ENCODE data around the gene GPR142.

GPR142 gene

GRCh38 chr17:74356646-74357465 lies 10.4 kb upstream of the GPR142 start:
- Histone ChIP-seq H3F3A (ENCODE audit: low read depth) (no peaks in the 10 kb centered on the region), H3K4me2 (ENCODE audit: low read depth, low read length, poor library complexity, severe bottlenecking) (no peak overlapping the region), H3K4me3 (ENCODE audit: low read length, poor library complexity, severe bottlenecking) (no peak overlapping the region), H3K79me2 (ENCODE audit: insufficient read depth, low read length) (no peaks in the 10 kb centered on the region), H3K9ac (ENCODE audit: low read depth, low read length, poor library complexity, severe bottlenecking) (no peak overlapping the region), H3K9me3 (ENCODE audit: insufficient read depth, low read depth, low read length) (no peaks in the 10 kb centered on the region), H4K20me1 (ENCODE audit: insufficient read depth, low read length, poor library complexity, severe bottlenecking) (no peaks in the 10 kb centered on the region), H2AFZ (ENCODE audit: low read length) (no peak overlapping the region), H3K9me2 (replicated peaks; ENCODE audit: low read depth, low read length) (no peaks in the 10 kb centered on the region), H3K36me3 (ENCODE audit: insufficient read depth, low read length) (no peaks in the 10 kb centered on the region), H3K4me1 (ENCODE audit: insufficient read depth, low read length, poor library complexity, severe bottlenecking) (no peaks in the 10 kb centered on the region), H3K27me3 (ENCODE audit: insufficient read depth, low read length, poor library complexity, severe bottlenecking) (no peaks in the 10 kb centered on the region)
- no peak for TF ChIP-seq EZH2phosphoT487 (IDR thresholded peaks at IDR 0.05; ENCODE audit: borderline replicate concordance)
- TF ChIP-seq, protein P1, sequence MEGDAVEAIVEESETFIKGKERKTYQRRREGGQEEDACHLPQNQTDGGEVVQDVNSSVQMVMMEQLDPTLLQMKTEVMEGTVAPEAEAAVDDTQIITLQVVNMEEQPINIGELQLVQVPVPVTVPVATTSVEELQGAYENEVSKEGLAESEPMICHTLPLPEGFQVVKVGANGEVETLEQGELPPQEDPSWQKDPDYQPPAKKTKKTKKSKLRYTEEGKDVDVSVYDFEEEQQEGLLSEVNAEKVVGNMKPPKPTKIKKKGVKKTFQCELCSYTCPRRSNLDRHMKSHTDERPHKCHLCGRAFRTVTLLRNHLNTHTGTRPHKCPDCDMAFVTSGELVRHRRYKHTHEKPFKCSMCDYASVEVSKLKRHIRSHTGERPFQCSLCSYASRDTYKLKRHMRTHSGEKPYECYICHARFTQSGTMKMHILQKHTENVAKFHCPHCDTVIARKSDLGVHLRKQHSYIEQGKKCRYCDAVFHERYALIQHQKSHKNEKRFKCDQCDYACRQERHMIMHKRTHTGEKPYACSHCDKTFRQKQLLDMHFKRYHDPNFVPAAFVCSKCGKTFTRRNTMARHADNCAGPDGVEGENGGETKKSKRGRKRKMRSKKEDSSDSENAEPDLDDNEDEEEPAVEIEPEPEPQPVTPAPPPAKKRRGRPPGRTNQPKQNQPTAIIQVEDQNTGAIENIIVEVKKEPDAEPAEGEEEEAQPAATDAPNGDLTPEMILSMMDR (conservative IDR thresholded peaks at IDR 0.05; ENCODE audit: low read length) = no peak

DNA sequence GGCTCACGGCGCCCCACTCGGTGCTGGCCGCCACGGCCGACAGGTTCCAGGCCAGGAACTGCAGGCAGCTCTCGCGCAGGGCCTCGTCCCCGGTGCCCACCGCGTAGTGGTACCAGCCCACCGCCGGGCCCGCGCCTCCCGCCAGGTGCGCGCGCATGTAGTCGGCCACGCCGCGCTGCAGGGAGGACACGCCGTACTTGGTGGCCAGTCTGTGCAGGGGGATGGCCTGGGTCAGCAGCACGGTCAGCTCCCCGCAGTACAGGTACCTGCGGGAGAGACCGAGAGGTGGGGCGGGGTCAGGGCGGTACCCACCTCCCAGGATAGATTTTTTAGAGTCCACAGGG lies 9.9 kb upstream of the GPR142 start:
- H3K4me2 ChIP-seq (ENCODE audit: low read depth, low read length, poor library complexity, severe bottlenecking) = no peak overlapping the region
- H3K4me1 ChIP-seq (ENCODE audit: insufficient read depth, low read length, poor library complexity, severe bottlenecking) = no peaks in the 10 kb centered on the region
- no peaks in the 10 kb centered on the region for H3K9me2 ChIP-seq (replicated peaks; ENCODE audit: low read depth, low read length)
- no peak overlapping the region for H3K9ac ChIP-seq (ENCODE audit: low read depth, low read length, poor library complexity, severe bottlenecking)
- H3K4me3 ChIP-seq (ENCODE audit: low read length, poor library complexity, severe bottlenecking) = no peak overlapping the region
- no peaks in the 10 kb centered on the region for H3K79me2 ChIP-seq (ENCODE audit: insufficient read depth, low read length)
- no peaks in the 10 kb centered on the region for H4K20me1 ChIP-seq (ENCODE audit: insufficient read depth, low read length, poor library complexity, severe bottlenecking)
- H3K9me3 ChIP-seq (ENCODE audit: insufficient read depth, low read depth, low read length) = no peaks in the 10 kb centered on the region
- H3K36me3 ChIP-seq (ENCODE audit: insufficient read depth, low read length) = no peaks in the 10 kb centered on the region
- no peaks in the 10 kb centered on the region for H3K27me3 ChIP-seq (ENCODE audit: insufficient read depth, low read length, poor library complexity, severe bottlenecking)
- H2AFZ ChIP-seq (ENCODE audit: low read length) = no peak overlapping the region
- TF ChIP-seq, protein P1 (conservative IDR thresholded peaks at IDR 0.05; ENCODE audit: low read length) = no peak
- TF ChIP-seq EZH2phosphoT487 (IDR thresholded peaks at IDR 0.05; ENCODE audit: borderline replicate concordance) = no peak
- no peaks in the 10 kb centered on the region for H3F3A ChIP-seq (ENCODE audit: low read depth)

GRCh38 chr17:74358697-74359096 lies 8.6 kb upstream of the GPR142 start:
- H3F3A ChIP-seq (ENCODE audit: low read depth) = no peaks in the 10 kb centered on the region
- H3K9me2 ChIP-seq (replicated peaks; ENCODE audit: low read depth, low read length) = no peaks in the 10 kb centered on the region
- no peaks in the 10 kb centered on the region for H3K36me3 ChIP-seq (ENCODE audit: insufficient read depth, low read length)
- H3K27me3 ChIP-seq (ENCODE audit: insufficient read depth, low read length, poor library complexity, severe bottlenecking) = no peaks in the 10 kb centered on the region
- no peaks in the 10 kb centered on the region for H3K4me1 ChIP-seq (ENCODE audit: insufficient read depth, low read length, poor library complexity, severe bottlenecking)
- TF ChIP-seq EZH2phosphoT487 (IDR thresholded peaks at IDR 0.05; ENCODE audit: borderline replicate concordance) = no peak
- TF ChIP-seq, protein P1 (conservative IDR thresholded peaks at IDR 0.05; ENCODE audit: low read length) = no peak
- no peak overlapping the region for H3K4me2 ChIP-seq (ENCODE audit: low read depth, low read length, poor library complexity, severe bottlenecking)
- H4K20me1 ChIP-seq (ENCODE audit: insufficient read depth, low read length, poor library complexity, severe bottlenecking) = no peaks in the 10 kb centered on the region
- H3K9ac ChIP-seq (ENCODE audit: low read depth, low read length, poor library complexity, severe bottlenecking) = no peak overlapping the region
- H3K79me2 ChIP-seq (ENCODE audit: insufficient read depth, low read length) = no peaks in the 10 kb centered on the region
- H2AFZ ChIP-seq (ENCODE audit: low read length) = no peak overlapping the region
- no peaks in the 10 kb centered on the region for H3K9me3 ChIP-seq (ENCODE audit: insufficient read depth, low read depth, low read length)
- no peak overlapping the region for H3K4me3 ChIP-seq (ENCODE audit: low read length, poor library complexity, severe bottlenecking)
